ENCODE results near the gene PLD5. TPM values are rescaled to one million over a fixed set of nuclear protein-coding genes. Genes with fewer than 3 reads are reported as not detected.

PLD5 gene
- total RNA-seq, 1 donor from 2014 or later, result 1.4 TPM

DNA sequence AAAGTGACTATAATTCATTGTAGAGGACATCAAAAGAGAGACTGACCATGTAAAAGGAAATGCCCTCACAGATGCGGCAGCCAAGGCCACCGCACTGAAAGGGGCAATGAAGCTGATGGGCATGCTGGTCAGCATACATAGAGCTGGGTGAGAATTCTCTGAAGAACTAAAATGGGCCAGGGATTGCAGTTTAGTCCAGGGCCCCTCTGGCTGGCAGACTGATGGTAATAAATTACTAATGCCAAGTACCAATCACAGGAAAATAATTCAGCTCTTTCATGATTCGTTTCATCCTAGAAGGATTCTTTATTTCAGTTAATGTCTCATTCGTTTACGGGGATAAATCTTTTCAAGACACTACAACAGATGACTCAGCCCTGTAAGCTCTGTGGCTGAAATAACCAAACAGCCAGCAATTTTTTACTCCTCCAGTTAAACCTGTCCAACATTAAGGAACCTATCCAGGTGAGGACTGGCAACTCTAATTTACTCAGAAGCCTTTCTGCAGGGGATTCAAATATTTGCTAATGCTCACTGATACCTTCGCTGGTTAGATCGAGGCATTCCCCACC is 468.7 kb downstream of the PLD5 start:
- DNase-seq, result no peak

DNA sequence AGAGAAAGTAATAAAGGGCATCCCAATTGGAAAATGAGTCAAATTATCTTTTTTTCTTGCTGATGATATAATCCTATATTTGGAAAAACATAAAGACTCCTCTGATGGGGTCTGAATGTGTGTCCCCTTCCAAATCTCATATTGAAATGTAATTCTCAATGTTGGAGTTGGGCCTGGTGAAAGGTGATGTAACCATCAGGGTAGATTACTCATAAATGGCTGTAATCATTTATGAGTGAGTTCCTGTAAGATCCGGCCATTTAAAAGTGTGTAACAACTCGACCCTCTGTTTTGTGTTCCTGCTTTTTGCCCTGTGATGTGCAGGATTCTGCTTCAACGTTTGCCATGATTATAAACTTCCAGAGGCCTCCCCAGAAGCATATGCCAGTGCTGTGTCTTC is 481.3 kb downstream of the PLD5 start:
- no peak for DNase-seq

DNA sequence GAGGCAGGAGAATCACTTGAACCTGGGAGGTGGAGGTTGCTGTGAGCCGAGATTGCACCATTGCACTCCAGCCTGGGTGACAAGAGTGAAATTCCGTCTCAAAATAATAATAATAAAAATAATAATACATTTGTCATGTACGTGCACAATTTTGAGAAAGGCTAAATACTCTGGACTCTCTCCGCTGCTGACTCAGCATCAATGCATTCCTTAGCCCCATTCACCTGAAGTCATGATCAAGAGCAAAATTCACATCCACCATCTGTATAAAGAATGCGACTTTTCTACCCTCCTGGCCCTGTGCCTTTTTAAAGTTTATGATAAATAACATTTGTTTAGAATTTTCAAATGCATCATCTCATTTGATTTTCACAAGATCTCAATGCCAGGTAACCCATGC is 490.1 kb downstream of the PLD5 start:
- DNase-seq, result no peak

DNA sequence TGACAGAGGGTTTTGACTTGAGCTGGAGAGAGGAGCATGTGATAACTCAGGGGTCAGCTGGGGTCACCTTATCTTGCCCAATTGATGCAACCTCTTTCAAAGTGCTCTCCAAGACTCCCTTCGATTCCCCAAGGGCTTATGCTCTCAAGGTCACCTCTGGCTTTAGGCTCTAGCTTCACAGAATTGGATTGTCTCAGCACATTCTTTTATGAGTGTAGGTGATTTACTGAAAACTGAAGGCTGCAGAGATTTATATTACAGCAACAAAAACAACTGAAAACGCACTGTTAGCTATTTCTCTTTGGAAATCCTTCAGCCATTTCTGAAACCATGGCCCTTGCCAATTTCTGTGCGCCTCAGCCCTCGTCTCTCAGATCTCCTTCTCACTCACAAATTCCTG is 491.1 kb downstream of the PLD5 start:
- DNase-seq, result no peak

Small RNAs within 50 kb of the gene (small RNA-seq; reads per million reads assigned to genes)
- gene AL360271.2 (not detected), gene RN7SKP12 (not detected)
